Measurements from ENCODE around the gene MAU2. TPM values are rescaled to one million over a fixed set of nuclear protein-coding genes. Genes with fewer than 3 reads are reported as not detected.

Gene MAU2
- total and polyA plus RNA-seq, 2 donors (not counting 1 experiment from before 2014, with no cell fraction given), result 11.1 to 29.4 TPM

GRCh38 chr19:19342086-19343015 lies 21.7 kb downstream of the MAU2 start:
- no peaks in the 10 kb centered on the region for H3K27me3 ChIP-seq (ENCODE audit: control insufficient read depth, insufficient read depth, low read length)
- H3K4me1 ChIP-seq (ENCODE audit: control insufficient read depth, extremely low read depth, insufficient read depth, low read length), result peaks cover 2% of the 10 kb centered on the region
- H3K4me2 ChIP-seq (ENCODE audit: extremely low read depth, insufficient read depth, low read length), result no peak overlapping the region
- H3K9ac ChIP-seq (ENCODE audit: insufficient read depth, low read length), result no peak overlapping the region
- H3K36me3 ChIP-seq (ENCODE audit: control insufficient read depth, insufficient read depth, low read length), result peaks cover 46% of the 10 kb centered on the region
- H3K27ac ChIP-seq (ENCODE audit: insufficient read depth, low read length), result no peak overlapping the region
- H3K4me3 ChIP-seq (replicated peaks in 1 of 4; ENCODE audit: control extremely low read depth in 1 of 4, insufficient read depth in 1 of 4, low read depth in 3 of 4, low read length in 4 of 4), result no peak overlapping the region
- no peak overlapping the region for H2AFZ ChIP-seq (ENCODE audit: low read length)
- no peaks in the 10 kb centered on the region for H3K9me3 ChIP-seq (ENCODE audit: control insufficient read depth, insufficient read depth, low read depth, low read length)
- H3K79me2 ChIP-seq (ENCODE audit: control insufficient read depth, insufficient read depth, low read length), result no peaks in the 10 kb centered on the region
- DNase-seq (ENCODE audit: low read depth in 2 of 2), result peak; percentile 41 to 57
- no peaks in the 10 kb centered on the region for H4K20me1 ChIP-seq (ENCODE audit: control insufficient read depth, extremely low read depth, insufficient read depth, low read length)
- no peak for TF ChIP-seq EZH2 (IDR thresholded peaks at IDR 0.05; ENCODE audit: low read length, missing control alignments)
- peak; percentile 66 to 80 for TF ChIP-seq CTCF (conservative IDR thresholded peaks at IDR 0.05 in 1 of 2, IDR thresholded peaks at IDR 0.05 in 1 of 2; ENCODE audit: low read depth in 1 of 2, low read length in 2 of 2)

DNA sequence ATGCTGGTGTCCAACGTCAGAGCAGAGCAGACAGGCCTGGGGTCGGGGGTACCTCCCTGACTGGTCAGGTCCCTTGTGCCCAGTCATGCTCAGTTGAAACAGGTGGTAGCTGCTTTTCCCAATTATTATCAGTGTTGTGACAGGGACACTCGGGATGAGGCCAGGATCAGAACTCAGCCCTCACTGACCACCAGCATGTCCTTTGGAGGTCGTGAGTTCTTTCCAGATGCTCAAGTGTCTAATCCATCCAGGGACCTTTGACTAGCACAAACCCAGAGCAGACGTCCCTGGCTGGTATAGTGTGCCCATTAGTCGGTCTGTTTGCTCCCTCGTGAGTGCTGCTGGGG lies 22.4 kb downstream of the MAU2 start:
- Histone ChIP-seq H3K4me3 (replicated peaks in 1 of 4; ENCODE audit: control extremely low read depth in 1 of 4, insufficient read depth in 1 of 4, low read depth in 3 of 4, low read length in 4 of 4) (no peak overlapping the region), H3K4me2 (ENCODE audit: extremely low read depth, insufficient read depth, low read length) (no peak overlapping the region), H4K20me1 (ENCODE audit: control insufficient read depth, extremely low read depth, insufficient read depth, low read length) (no peaks in the 10 kb centered on the region), H3K27ac (ENCODE audit: insufficient read depth, low read length) (no peak overlapping the region), H3K9me3 (ENCODE audit: control insufficient read depth, insufficient read depth, low read depth, low read length) (no peaks in the 10 kb centered on the region), H3K79me2 (ENCODE audit: control insufficient read depth, insufficient read depth, low read length) (no peaks in the 10 kb centered on the region), H3K4me1 (ENCODE audit: control insufficient read depth, extremely low read depth, insufficient read depth, low read length) (peaks cover under 1% of the 10 kb centered on the region), H3K27me3 (ENCODE audit: control insufficient read depth, insufficient read depth, low read length) (no peaks in the 10 kb centered on the region), H3K36me3 (ENCODE audit: control insufficient read depth, insufficient read depth, low read length) (peaks cover 41% of the 10 kb centered on the region), H3K9ac (ENCODE audit: insufficient read depth, low read length) (no peak overlapping the region), H2AFZ (ENCODE audit: low read length) (no peak overlapping the region)
- no peak for DNase-seq (ENCODE audit: low read depth in 2 of 2)
- TF ChIP-seq EZH2 (IDR thresholded peaks at IDR 0.05; ENCODE audit: low read length, missing control alignments) (no peak), CTCF (conservative IDR thresholded peaks at IDR 0.05 in 1 of 2, IDR thresholded peaks at IDR 0.05 in 1 of 2; ENCODE audit: low read depth in 1 of 2, low read length in 2 of 2) (no peak)

- no peak for DNase-seq (ENCODE audit: low read depth in 2 of 2)
- peaks cover 40% of the 10 kb centered on the region for H3K36me3 ChIP-seq (ENCODE audit: control insufficient read depth, insufficient read depth, low read length)
These were observed 23.1 kb downstream of the MAU2 start for GRCh38 chr19:19343762-19344161.

More at GRCh38 chr19:19343762-19344161, 23.1 kb downstream of the MAU2 start:
- no peaks in the 10 kb centered on the region for H4K20me1 ChIP-seq (ENCODE audit: control insufficient read depth, extremely low read depth, insufficient read depth, low read length)
- no peak overlapping the region for H3K4me2 ChIP-seq (ENCODE audit: extremely low read depth, insufficient read depth, low read length)
- no peak overlapping the region for H3K4me3 ChIP-seq (replicated peaks in 1 of 4; ENCODE audit: control extremely low read depth in 1 of 4, insufficient read depth in 1 of 4, low read depth in 3 of 4, low read length in 4 of 4)
- H3K4me1 ChIP-seq (ENCODE audit: control insufficient read depth, extremely low read depth, insufficient read depth, low read length), result no peaks in the 10 kb centered on the region
- H2AFZ ChIP-seq (ENCODE audit: low read length), result no peak overlapping the region
- no peak overlapping the region for H3K27ac ChIP-seq (ENCODE audit: insufficient read depth, low read length)
- H3K9me3 ChIP-seq (ENCODE audit: control insufficient read depth, insufficient read depth, low read depth, low read length), result no peaks in the 10 kb centered on the region
- TF ChIP-seq EZH2 (IDR thresholded peaks at IDR 0.05; ENCODE audit: low read length, missing control alignments) (no peak), CTCF (conservative IDR thresholded peaks at IDR 0.05 in 1 of 2, IDR thresholded peaks at IDR 0.05 in 1 of 2; ENCODE audit: low read depth in 1 of 2, low read length in 2 of 2) (no peak)
- no peaks in the 10 kb centered on the region for H3K27me3 ChIP-seq (ENCODE audit: control insufficient read depth, insufficient read depth, low read length)
- no peak overlapping the region for H3K9ac ChIP-seq (ENCODE audit: insufficient read depth, low read length)
- no peaks in the 10 kb centered on the region for H3K79me2 ChIP-seq (ENCODE audit: control insufficient read depth, insufficient read depth, low read length)
